ENCODE results near the gene PHKB.

The PHKB gene

DNA sequence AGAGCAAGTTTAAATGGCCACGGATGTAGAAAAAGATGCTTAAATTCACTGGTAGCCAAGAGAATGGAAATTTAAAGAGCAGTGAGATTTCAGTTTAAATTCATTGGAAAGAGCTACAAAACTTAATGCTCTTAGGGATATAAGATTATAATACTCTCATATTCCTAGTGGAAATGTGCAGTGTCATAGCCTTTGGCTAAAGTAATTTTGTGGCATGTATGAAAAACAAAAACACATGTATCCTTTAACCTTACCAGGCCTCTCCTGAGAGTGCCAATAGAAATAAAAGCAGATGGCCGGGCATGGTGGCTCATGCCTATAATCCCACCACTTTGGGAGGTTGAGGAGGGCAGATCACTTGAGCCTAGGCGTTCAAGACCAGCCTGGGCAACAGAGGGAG, 289.2 kb downstream of the PHKB start:
- no peak overlapping the region for H2AFZ ChIP-seq (ENCODE audit: low read length)
- no peak overlapping the region for H3K27ac ChIP-seq (ENCODE audit: low read length)
- no peak overlapping the region for H3K9ac ChIP-seq (ENCODE audit: low read length)
- no peaks in the 10 kb centered on the region for H3K36me3 ChIP-seq (replicated peaks; ENCODE audit: insufficient read depth, low read length)
- H3K4me2 ChIP-seq (ENCODE audit: low read depth, low read length) = no peak overlapping the region
- no peaks in the 10 kb centered on the region for H3K27me3 ChIP-seq (replicated peaks; ENCODE audit: insufficient read depth, low read length)
- no peak overlapping the region for H3K4me3 ChIP-seq (ENCODE audit: low read length)
- H3K9me2 ChIP-seq (replicated peaks; ENCODE audit: insufficient read depth, low read length) = no peaks in the 10 kb centered on the region
- H3K4me1 ChIP-seq (ENCODE audit: low read length) = no peaks in the 10 kb centered on the region
- H3K79me2 ChIP-seq (ENCODE audit: low read length) = no peaks in the 10 kb centered on the region
- H3K9me3 ChIP-seq (replicated peaks; ENCODE audit: insufficient read depth, low read length) = no peaks in the 10 kb centered on the region
- no peaks in the 10 kb centered on the region for H4K20me1 ChIP-seq (ENCODE audit: insufficient read depth, low read length)
- H3F3A ChIP-seq (ENCODE audit: insufficient read depth, low read length) = no peaks in the 10 kb centered on the region
- DNase-seq = no peak
- TF ChIP-seq EZH2 (optimal IDR thresholded peaks at IDR 0.05; ENCODE audit: low read depth, low read length) (no peak), EZH2phosphoT487 (IDR thresholded peaks at IDR 0.05; ENCODE audit: low read length) (no peak)
- TF ChIP-seq, protein P1, sequence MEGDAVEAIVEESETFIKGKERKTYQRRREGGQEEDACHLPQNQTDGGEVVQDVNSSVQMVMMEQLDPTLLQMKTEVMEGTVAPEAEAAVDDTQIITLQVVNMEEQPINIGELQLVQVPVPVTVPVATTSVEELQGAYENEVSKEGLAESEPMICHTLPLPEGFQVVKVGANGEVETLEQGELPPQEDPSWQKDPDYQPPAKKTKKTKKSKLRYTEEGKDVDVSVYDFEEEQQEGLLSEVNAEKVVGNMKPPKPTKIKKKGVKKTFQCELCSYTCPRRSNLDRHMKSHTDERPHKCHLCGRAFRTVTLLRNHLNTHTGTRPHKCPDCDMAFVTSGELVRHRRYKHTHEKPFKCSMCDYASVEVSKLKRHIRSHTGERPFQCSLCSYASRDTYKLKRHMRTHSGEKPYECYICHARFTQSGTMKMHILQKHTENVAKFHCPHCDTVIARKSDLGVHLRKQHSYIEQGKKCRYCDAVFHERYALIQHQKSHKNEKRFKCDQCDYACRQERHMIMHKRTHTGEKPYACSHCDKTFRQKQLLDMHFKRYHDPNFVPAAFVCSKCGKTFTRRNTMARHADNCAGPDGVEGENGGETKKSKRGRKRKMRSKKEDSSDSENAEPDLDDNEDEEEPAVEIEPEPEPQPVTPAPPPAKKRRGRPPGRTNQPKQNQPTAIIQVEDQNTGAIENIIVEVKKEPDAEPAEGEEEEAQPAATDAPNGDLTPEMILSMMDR (IDR thresholded peaks at IDR 0.05; ENCODE audit: low read length) = no peak

All from MM.1S (cell line).